Chondrocyte (in vitro differentiated cells): ENCODE measurements around the gene PSMD12. TPM values are rescaled to one million over a fixed set of nuclear protein-coding genes. Genes with fewer than 3 reads are reported as not detected.

Source experiments
- DNase-seq: peaks from one replicate; pipeline ENCODE4 v3.0.0; 2021; ENCODE audit warnings: mixed read lengths, low spot score
- H3K27ac Mint-ChIP-seq: one replicate; pipeline ENCODE4 v1.8.0; 2021; ENCODE audit warnings: mild to moderate bottlenecking, moderate library complexity, mixed read lengths; ENCODE audit not compliant: unreplicated experiment
- H3K27me3 Mint-ChIP-seq: 2 replicates; pipeline ENCODE4 v1.8.0; 2021; ENCODE audit warnings: low read depth, mixed read lengths
- H3K36me3 Mint-ChIP-seq: 2 replicates; pipeline ENCODE4 v1.8.0; 2021; ENCODE audit warnings: low read depth, mixed read lengths
- H3K4me1 Mint-ChIP-seq: 2 replicates; pipeline ENCODE4 v1.8.0; 2021; ENCODE audit warnings: low read depth, mild to moderate bottlenecking, mixed read lengths
- H3K4me3 Mint-ChIP-seq: one replicate; pipeline ENCODE4 v1.8.0; 2021; ENCODE audit warnings: mild to moderate bottlenecking, moderate library complexity, mixed read lengths; ENCODE audit not compliant: unreplicated experiment
- H3K9me3 Mint-ChIP-seq: 2 replicates; pipeline ENCODE4 v1.8.0; 2021; ENCODE audit warnings: low read depth, mixed read lengths
- CTCF ChIP-seq: fragments of 200-600 bp; sonication (generic); IDR thresholded peaks from 2 replicates; pipeline ENCODE4 v1.5.0; 2021; ENCODE audit warnings: antibody characterized with exemption, mild to moderate bottlenecking, moderate library complexity
- total RNA-seq: library from RNA; stranded (reverse); gene quantifications from 3 replicates; pipeline ENCODE4 v1.2.1, GENCODE V29; 2021

PSMD12 gene
- total RNA-seq, 1 donor from 2014 or later = 44.2 TPM

GRCh38 chr17:67401598-67402504, 35.5 kb upstream of the PSMD12 start:
- no peaks in the 10 kb centered on the region for H3K9me3 Mint-ChIP-seq
- H3K4me1 Mint-ChIP-seq = peaks cover 13% of the 10 kb centered on the region
- no peak for TF ChIP-seq CTCF
- H3K4me3 Mint-ChIP-seq = no peak overlapping the region
- no peak overlapping the region for H3K27ac Mint-ChIP-seq
- H3K27me3 Mint-ChIP-seq = no peaks in the 10 kb centered on the region
- DNase-seq = no peak
- peaks cover 1% of the 10 kb centered on the region for H3K36me3 Mint-ChIP-seq

DNA sequence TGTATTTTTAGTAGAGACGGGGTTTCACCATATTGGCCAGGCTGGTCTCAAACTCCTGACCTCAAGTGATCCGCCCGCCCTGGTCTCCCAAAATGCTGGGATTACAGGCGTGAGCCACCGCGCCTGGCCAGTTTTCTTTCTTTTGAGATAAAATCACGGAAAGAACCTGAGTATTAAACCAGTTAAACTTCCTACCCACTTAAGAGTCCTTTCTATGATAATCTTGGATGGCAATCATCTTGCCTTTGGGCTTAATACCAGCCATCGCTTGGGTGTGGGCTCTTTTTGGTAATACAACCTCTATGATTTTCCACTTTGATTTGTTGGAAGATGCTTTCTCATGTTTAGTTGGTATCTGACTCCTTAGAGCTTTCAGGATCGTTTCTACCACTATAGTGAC, 34.7 kb upstream of the PSMD12 start:
- Mint-ChIP-seq H3K27me3 (no peaks in the 10 kb centered on the region), H3K9me3 (no peaks in the 10 kb centered on the region), H3K36me3 (peaks cover 1% of the 10 kb centered on the region), H3K4me3 (no peak overlapping the region), H3K27ac (no peak overlapping the region), H3K4me1 (peaks cover 13% of the 10 kb centered on the region)
- no peak for DNase-seq
- no peak for TF ChIP-seq CTCF

- Mint-ChIP-seq H3K27ac (peak overlapping the region; percentile 76), H3K9me3 (no peaks in the 10 kb centered on the region), H3K36me3 (peaks cover 1% of the 10 kb centered on the region), H3K4me1 (peaks cover 13% of the 10 kb centered on the region), H3K27me3 (no peaks in the 10 kb centered on the region), H3K4me3 (no peak overlapping the region)
- no peak for TF ChIP-seq CTCF
- DNase-seq = no peak
Observed at GRCh38 chr17:67400193-67400592, 33.8 kb upstream of the PSMD12 start.

GRCh38 chr17:67399676-67400075, 33.3 kb upstream of the PSMD12 start:
- no peak overlapping the region for H3K4me3 Mint-ChIP-seq
- no peak for TF ChIP-seq CTCF
- H3K36me3 Mint-ChIP-seq = peaks cover 1% of the 10 kb centered on the region
- no peaks in the 10 kb centered on the region for H3K27me3 Mint-ChIP-seq
- H3K9me3 Mint-ChIP-seq = no peaks in the 10 kb centered on the region
- peaks cover 13% of the 10 kb centered on the region for H3K4me1 Mint-ChIP-seq
- H3K27ac Mint-ChIP-seq = peak overlapping the region; percentile 20
- DNase-seq = no peak

- Mint-ChIP-seq H3K4me1 (peaks cover 9% of the 10 kb centered on the region), H3K27me3 (no peaks in the 10 kb centered on the region), H3K27ac (no peak overlapping the region), H3K4me3 (no peak overlapping the region), H3K9me3 (no peaks in the 10 kb centered on the region), H3K36me3 (peaks cover 1% of the 10 kb centered on the region)
- TF ChIP-seq CTCF = no peak
- DNase-seq = no peak
Observed at GRCh38 chr17:67393809-67394397, 27.5 kb upstream of the PSMD12 start.
